ENCODE results near the gene SPATA9. TPM values are rescaled to one million over a fixed set of nuclear protein-coding genes. Genes with fewer than 3 reads are reported as not detected.

The SPATA9 gene
- total RNA-seq, 1 donor from 2014 or later: 0.74 TPM

GRCh38 chr5:95668728-95669127 lies 14.1 kb downstream of the SPATA9 start:
- TF ChIP-seq CTCF (IDR thresholded peaks at IDR 0.05; ENCODE audit: unreplicated experiment): no peak
- Mint-ChIP-seq H3K4me1 (peaks cover 35% of the 10 kb centered on the region), H3K27me3 (ENCODE audit: low read depth) (no peaks in the 10 kb centered on the region), H3K27ac (peak overlapping the region; percentile 76), H3K36me3 (no peaks in the 10 kb centered on the region), H3K4me3 (no peak overlapping the region), H3K9me3 (no peaks in the 10 kb centered on the region)
- DNase-seq (ENCODE audit: low spot score in 2 of 2, unreplicated experiment in 2 of 2): no peak

- Mint-ChIP-seq H3K27ac (peak overlapping the region; percentile 9), H3K9me3 (no peaks in the 10 kb centered on the region)
- TF ChIP-seq CTCF (IDR thresholded peaks at IDR 0.05; ENCODE audit: unreplicated experiment): no peak
Measured at GRCh38 chr5:95668216-95668615, 14.6 kb downstream of the SPATA9 start.

GRCh38 chr5:95667678-95668077 lies 15.1 kb downstream of the SPATA9 start:
- H3K27ac Mint-ChIP-seq: peak overlapping the region; percentile 43
- no peak overlapping the region for H3K4me3 Mint-ChIP-seq

More at GRCh38 chr5:95668216-95668615, 14.6 kb downstream of the SPATA9 start:
- no peak overlapping the region for H3K4me3 Mint-ChIP-seq
- no peaks in the 10 kb centered on the region for H3K36me3 Mint-ChIP-seq
- no peaks in the 10 kb centered on the region for H3K27me3 Mint-ChIP-seq (ENCODE audit: low read depth)
- H3K4me1 Mint-ChIP-seq: peaks cover 34% of the 10 kb centered on the region
- DNase-seq (ENCODE audit: low spot score in 2 of 2, unreplicated experiment in 2 of 2): no peak

GRCh38 chr5:95667061-95667618 lies 15.7 kb downstream of the SPATA9 start:
- H3K9me3 Mint-ChIP-seq: no peaks in the 10 kb centered on the region
- H3K27me3 Mint-ChIP-seq (ENCODE audit: low read depth): no peaks in the 10 kb centered on the region
- no peaks in the 10 kb centered on the region for H3K36me3 Mint-ChIP-seq
- no peak for TF ChIP-seq CTCF (IDR thresholded peaks at IDR 0.05; ENCODE audit: unreplicated experiment)
- peaks cover 27% of the 10 kb centered on the region for H3K4me1 Mint-ChIP-seq
- no peak overlapping the region for H3K4me3 Mint-ChIP-seq
- no peak overlapping the region for H3K27ac Mint-ChIP-seq
- DNase-seq (ENCODE audit: low spot score in 2 of 2, unreplicated experiment in 2 of 2): no peak

More at GRCh38 chr5:95667678-95668077, 15.1 kb downstream of the SPATA9 start:
- Mint-ChIP-seq H3K36me3 (no peaks in the 10 kb centered on the region), H3K27me3 (ENCODE audit: low read depth) (no peaks in the 10 kb centered on the region), H3K9me3 (no peaks in the 10 kb centered on the region), H3K4me1 (peaks cover 30% of the 10 kb centered on the region)
- DNase-seq (ENCODE audit: low spot score in 2 of 2, unreplicated experiment in 2 of 2): no peak
- no peak for TF ChIP-seq CTCF (IDR thresholded peaks at IDR 0.05; ENCODE audit: unreplicated experiment)

- TF ChIP-seq CTCF (IDR thresholded peaks at IDR 0.05; ENCODE audit: unreplicated experiment): peak; percentile 79
- DNase-seq (ENCODE audit: low spot score in 2 of 2, unreplicated experiment in 2 of 2): no peak
- H3K4me1 Mint-ChIP-seq: peaks cover 20% of the 10 kb centered on the region
- H3K27ac Mint-ChIP-seq: peak overlapping the region; percentile 56
- H3K36me3 Mint-ChIP-seq: no peaks in the 10 kb centered on the region
- no peaks in the 10 kb centered on the region for H3K9me3 Mint-ChIP-seq
- H3K4me3 Mint-ChIP-seq: no peak overlapping the region
- H3K27me3 Mint-ChIP-seq (ENCODE audit: low read depth): no peaks in the 10 kb centered on the region
Measured at GRCh38 chr5:95664204-95664786, 18.5 kb downstream of the SPATA9 start.

Data from mesothelial cell of epicardium (in vitro differentiated cells).